Kidney tubule cell (primary cell): ENCODE data around the gene ADAM12.

Experiments used
- DNase-seq: peaks from one replicate; pipeline ENCODE4 v3.0.0-alpha.2; 2018; ENCODE audit warnings: low spot score

ADAM12 gene

GRCh38 chr10:126115886-126116285, 272.4 kb downstream of the ADAM12 start:
- no peak for DNase-seq

- DNase-seq = no peak
Measured at GRCh38 chr10:126114884-126115555, 273.3 kb downstream of the ADAM12 start.

GRCh38 chr10:126111516-126111915, 276.8 kb downstream of the ADAM12 start:
- DNase-seq = no peak

- peak; percentile 42 for DNase-seq
Measured at GRCh38 chr10:126110489-126111180, 277.6 kb downstream of the ADAM12 start.

GRCh38 chr10:126109893-126110292, 278.4 kb downstream of the ADAM12 start:
- no peak for DNase-seq

- no peak for DNase-seq
Measured at GRCh38 chr10:126108693-126109092, 279.6 kb downstream of the ADAM12 start.

- DNase-seq = no peak
Measured at GRCh38 chr10:126104767-126105166, 283.5 kb downstream of the ADAM12 start.

- no peak for DNase-seq
Measured at GRCh38 chr10:126102636-126103035, 285.6 kb downstream of the ADAM12 start.

GRCh38 chr10:126101736-126102135, 286.5 kb downstream of the ADAM12 start:
- DNase-seq = no peak

- DNase-seq = no peak
Measured at GRCh38 chr10:126101325-126101724, 287.0 kb downstream of the ADAM12 start.

GRCh38 chr10:126099366-126099765, 288.9 kb downstream of the ADAM12 start:
- DNase-seq = no peak

GRCh38 chr10:126098226-126098581, 290.1 kb downstream of the ADAM12 start:
- no peak for DNase-seq

GRCh38 chr10:126097558-126098225, 290.6 kb downstream of the ADAM12 start:
- DNase-seq = no peak

- DNase-seq = no peak
Measured at GRCh38 chr10:126094537-126094936, 293.7 kb downstream of the ADAM12 start.

GRCh38 chr10:126092366-126093215, 295.7 kb downstream of the ADAM12 start:
- DNase-seq = peak; percentile 51

- DNase-seq = peak; percentile 99
Measured at GRCh38 chr10:126090911-126091728, 297.2 kb downstream of the ADAM12 start.

- DNase-seq = no peak
Measured at GRCh38 chr10:126090443-126090842, 297.8 kb downstream of the ADAM12 start.

- DNase-seq = peak; percentile 83
Measured at GRCh38 chr10:126087796-126088505, 300.3 kb downstream of the ADAM12 start.

- DNase-seq = no peak
Measured at GRCh38 chr10:126087153-126087680, 301.1 kb downstream of the ADAM12 start.

GRCh38 chr10:126085806-126086205, 302.5 kb downstream of the ADAM12 start:
- no peak for DNase-seq
